Progenitor cell of endocrine pancreas (in vitro differentiated cells): ENCODE measurements around the gene DVL2. TPM values are rescaled to one million over a fixed set of nuclear protein-coding genes. Genes with fewer than 3 reads are reported as not detected.
A peak's percentile ranks its signal among the peaks of the same experiment; 100 is the strongest.

Experiments
- DNase-seq: peaks from one replicate; pipeline ENCODE4 v3.0.0; 2021; ENCODE audit warnings: low spot score; ENCODE audit not compliant: unreplicated experiment
- H3K27ac Mint-ChIP-seq: 2 replicates; pipeline ENCODE4 v1.8.0; 2021; ENCODE audit warnings: mild to moderate bottlenecking, moderate library complexity, mixed read lengths
- H3K27me3 Mint-ChIP-seq: 2 replicates; pipeline ENCODE4 v1.8.0; 2021; ENCODE audit warnings: mixed read lengths
- H3K36me3 Mint-ChIP-seq: 2 replicates; pipeline ENCODE4 v1.8.0; 2022; ENCODE audit warnings: mixed read lengths; ENCODE audit not compliant: insufficient read depth
- H3K4me1 Mint-ChIP-seq: 2 replicates; pipeline ENCODE4 v1.8.0; 2021; ENCODE audit warnings: low read depth, mixed read lengths
- H3K4me3 Mint-ChIP-seq: 2 replicates; pipeline ENCODE4 v1.8.0; 2021; ENCODE audit warnings: low read depth, mild to moderate bottlenecking, moderate library complexity, mixed read lengths
- H3K9me3 Mint-ChIP-seq: 2 replicates; pipeline ENCODE4 v1.8.0; 2021; ENCODE audit warnings: low read depth, mixed read lengths
- total RNA-seq: library from RNA; stranded (reverse); gene quantifications from 2 replicates; pipeline ENCODE4 v1.2.1, GENCODE V29; 2021
- TF ChIP-seq, protein P1 (sequence below): fragments of 200-600 bp; sonication (generic); IDR thresholded peaks from one replicate; pipeline ENCODE4 v1.5.0; 2021; ENCODE audit warnings: antibody characterized with exemption, mild to moderate bottlenecking; ENCODE audit not compliant: unreplicated experiment

DVL2 gene
- total RNA-seq, 1 donor from 2014 or later = 104 TPM

DNA sequence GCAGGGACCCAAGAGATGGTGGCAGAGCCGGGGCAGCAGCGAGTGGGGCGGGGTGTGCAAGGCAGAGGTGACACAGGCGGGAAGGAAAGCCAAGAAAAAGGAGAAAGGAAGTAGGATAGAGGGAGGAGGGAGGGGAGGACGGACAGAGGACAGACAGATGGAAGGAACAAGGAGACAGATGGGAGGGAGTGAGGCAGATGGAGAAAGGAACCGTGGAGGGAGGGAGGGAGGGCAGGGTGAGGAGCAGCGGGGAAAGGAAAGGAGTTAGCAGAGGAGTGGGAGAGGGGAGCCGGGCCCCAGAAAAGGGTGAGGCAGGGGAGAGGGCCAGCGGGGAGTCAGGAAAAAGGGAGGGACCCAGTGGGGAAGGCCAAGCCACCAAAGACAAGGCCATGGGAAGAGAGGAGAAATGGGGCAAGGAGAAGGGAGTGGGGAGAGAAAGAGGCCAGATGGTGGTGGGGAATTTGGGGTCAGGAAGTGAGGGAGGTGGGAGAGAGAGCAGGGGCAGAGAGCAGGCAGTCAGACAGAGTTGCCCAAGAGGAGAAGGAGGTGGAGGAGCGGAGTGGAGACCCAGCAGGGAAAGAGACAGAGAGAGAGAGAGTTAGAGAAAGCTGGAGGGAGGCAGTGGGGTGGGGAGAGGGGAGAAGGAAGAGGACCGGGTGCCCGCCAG, 41.9 kb downstream of the DVL2 start:
- Mint-ChIP-seq H3K27me3 (no peaks in the 10 kb centered on the region), H3K4me1 (no peaks in the 10 kb centered on the region), H3K4me3 (no peak overlapping the region), H3K9me3 (no peaks in the 10 kb centered on the region), H3K27ac (no peak overlapping the region), H3K36me3 (peaks cover 12% of the 10 kb centered on the region)
- TF ChIP-seq, protein P1, sequence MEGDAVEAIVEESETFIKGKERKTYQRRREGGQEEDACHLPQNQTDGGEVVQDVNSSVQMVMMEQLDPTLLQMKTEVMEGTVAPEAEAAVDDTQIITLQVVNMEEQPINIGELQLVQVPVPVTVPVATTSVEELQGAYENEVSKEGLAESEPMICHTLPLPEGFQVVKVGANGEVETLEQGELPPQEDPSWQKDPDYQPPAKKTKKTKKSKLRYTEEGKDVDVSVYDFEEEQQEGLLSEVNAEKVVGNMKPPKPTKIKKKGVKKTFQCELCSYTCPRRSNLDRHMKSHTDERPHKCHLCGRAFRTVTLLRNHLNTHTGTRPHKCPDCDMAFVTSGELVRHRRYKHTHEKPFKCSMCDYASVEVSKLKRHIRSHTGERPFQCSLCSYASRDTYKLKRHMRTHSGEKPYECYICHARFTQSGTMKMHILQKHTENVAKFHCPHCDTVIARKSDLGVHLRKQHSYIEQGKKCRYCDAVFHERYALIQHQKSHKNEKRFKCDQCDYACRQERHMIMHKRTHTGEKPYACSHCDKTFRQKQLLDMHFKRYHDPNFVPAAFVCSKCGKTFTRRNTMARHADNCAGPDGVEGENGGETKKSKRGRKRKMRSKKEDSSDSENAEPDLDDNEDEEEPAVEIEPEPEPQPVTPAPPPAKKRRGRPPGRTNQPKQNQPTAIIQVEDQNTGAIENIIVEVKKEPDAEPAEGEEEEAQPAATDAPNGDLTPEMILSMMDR = no peak
- no peak for DNase-seq

GRCh38 chr17:7191571-7192270, 42.6 kb downstream of the DVL2 start:
- H3K36me3 Mint-ChIP-seq = peaks cover 12% of the 10 kb centered on the region
- TF ChIP-seq, protein P1 = no peak
- H3K27me3 Mint-ChIP-seq = no peaks in the 10 kb centered on the region
- no peaks in the 10 kb centered on the region for H3K9me3 Mint-ChIP-seq
- H3K27ac Mint-ChIP-seq = no peak overlapping the region
- no peak overlapping the region for H3K4me3 Mint-ChIP-seq
- no peaks in the 10 kb centered on the region for H3K4me1 Mint-ChIP-seq
- DNase-seq = no peak

GRCh38 chr17:7191069-7191468, 43.2 kb downstream of the DVL2 start:
- TF ChIP-seq, protein P1 = no peak
- no peak overlapping the region for H3K27ac Mint-ChIP-seq
- peaks cover 10% of the 10 kb centered on the region for H3K36me3 Mint-ChIP-seq
- DNase-seq = no peak
- H3K4me1 Mint-ChIP-seq = no peaks in the 10 kb centered on the region
- H3K4me3 Mint-ChIP-seq = no peak overlapping the region
- no peaks in the 10 kb centered on the region for H3K9me3 Mint-ChIP-seq
- no peaks in the 10 kb centered on the region for H3K27me3 Mint-ChIP-seq

GRCh38 chr17:7190276-7190917, 43.9 kb downstream of the DVL2 start:
- TF ChIP-seq, protein P1 = no peak
- no peaks in the 10 kb centered on the region for H3K4me1 Mint-ChIP-seq
- H3K27me3 Mint-ChIP-seq = no peaks in the 10 kb centered on the region
- H3K36me3 Mint-ChIP-seq = peaks cover 10% of the 10 kb centered on the region
- DNase-seq = no peak
- H3K9me3 Mint-ChIP-seq = no peaks in the 10 kb centered on the region
- H3K4me3 Mint-ChIP-seq = no peak overlapping the region
- no peak overlapping the region for H3K27ac Mint-ChIP-seq

GRCh38 chr17:7186241-7186640, 48.1 kb downstream of the DVL2 start:
- DNase-seq = no peak
- Mint-ChIP-seq H3K27ac (no peak overlapping the region), H3K36me3 (peaks cover 3% of the 10 kb centered on the region), H3K9me3 (no peaks in the 10 kb centered on the region), H3K4me3 (no peak overlapping the region), H3K27me3 (no peaks in the 10 kb centered on the region), H3K4me1 (no peaks in the 10 kb centered on the region)
- TF ChIP-seq, protein P1 = peak; percentile 26
